Measurements from ENCODE around the gene TXLNG.
A peak's percentile ranks its signal among the peaks of the same experiment; 100 is the strongest.

TXLNG gene

GRCh38 chrX:16785247-16786138, 773 bp upstream of the TXLNG start:
- DNase-seq (ENCODE audit: low read depth in 2 of 2) = no peak

GRCh38 chrX:16786791-16787735, 797 bp downstream of the TXLNG start:
- DNase-seq (ENCODE audit: low read depth in 2 of 2) = peak; percentile 18 to 19

GRCh38 chrX:16788477-16788876, 2.2 kb downstream of the TXLNG start:
- no peak for DNase-seq (ENCODE audit: low read depth in 2 of 2)

GRCh38 chrX:16796298-16796697, 10.0 kb downstream of the TXLNG start:
- DNase-seq (ENCODE audit: low read depth in 2 of 2) = no peak

- DNase-seq (ENCODE audit: low read depth in 2 of 2) = no peak
Observed at GRCh38 chrX:16797358-16797757, 11.1 kb downstream of the TXLNG start.

GRCh38 chrX:16797841-16798240, 11.6 kb downstream of the TXLNG start:
- no peak for DNase-seq (ENCODE audit: low read depth in 2 of 2)

- DNase-seq (ENCODE audit: low read depth in 2 of 2) = no peak
Observed at GRCh38 chrX:16804923-16805464, 18.7 kb downstream of the TXLNG start.

GRCh38 chrX:16807548-16807947, 21.3 kb downstream of the TXLNG start:
- no peak for DNase-seq (ENCODE audit: low read depth in 2 of 2)

GRCh38 chrX:16807976-16808542, 21.8 kb downstream of the TXLNG start:
- no peak for DNase-seq (ENCODE audit: low read depth in 2 of 2)

GRCh38 chrX:16814597-16814996, 28.3 kb downstream of the TXLNG start:
- no peak for DNase-seq (ENCODE audit: low read depth in 2 of 2)

- DNase-seq (ENCODE audit: low read depth in 2 of 2) = no peak
Observed at GRCh38 chrX:16819634-16820033, 33.4 kb downstream of the TXLNG start.

GRCh38 chrX:16822723-16823122, 36.5 kb downstream of the TXLNG start:
- no peak for DNase-seq (ENCODE audit: low read depth in 2 of 2)

GRCh38 chrX:16825264-16826035, 39.2 kb downstream of the TXLNG start:
- DNase-seq (ENCODE audit: low read depth in 2 of 2) = no peak

GRCh38 chrX:16826207-16826606, 39.9 kb downstream of the TXLNG start:
- no peak for DNase-seq (ENCODE audit: low read depth in 2 of 2)

GRCh38 chrX:16827225-16827624, 41.0 kb downstream of the TXLNG start:
- no peak for DNase-seq (ENCODE audit: low read depth in 2 of 2)

GRCh38 chrX:16828124-16828908, 42.0 kb downstream of the TXLNG start:
- DNase-seq (ENCODE audit: low read depth in 2 of 2) = no peak

GRCh38 chrX:16832301-16832700, 46.0 kb downstream of the TXLNG start:
- no peak for DNase-seq (ENCODE audit: low read depth in 2 of 2)

GRCh38 chrX:16834806-16835205, 48.5 kb downstream of the TXLNG start:
- DNase-seq (ENCODE audit: low read depth in 2 of 2) = no peak

- DNase-seq (ENCODE audit: low read depth in 2 of 2) = no peak
Observed at GRCh38 chrX:16836371-16836770, 50.1 kb downstream of the TXLNG start.
